ENCODE measurements around the gene EPB41.
"Not testable (repeated sequence)": the region's sequence is repeated elsewhere in the genome, so short reads cannot be mapped to it uniquely, and the experiment has no call there.

The EPB41 gene

GRCh38 chr1:28914228-28915030, at the start of gene EPB41:
Gene EPB41 (plus strand): TSS chr1:28914569. CDS start chr1:28987438, 72,869 bp downstream.
- DNase-seq: peak; percentile 96

DNA sequence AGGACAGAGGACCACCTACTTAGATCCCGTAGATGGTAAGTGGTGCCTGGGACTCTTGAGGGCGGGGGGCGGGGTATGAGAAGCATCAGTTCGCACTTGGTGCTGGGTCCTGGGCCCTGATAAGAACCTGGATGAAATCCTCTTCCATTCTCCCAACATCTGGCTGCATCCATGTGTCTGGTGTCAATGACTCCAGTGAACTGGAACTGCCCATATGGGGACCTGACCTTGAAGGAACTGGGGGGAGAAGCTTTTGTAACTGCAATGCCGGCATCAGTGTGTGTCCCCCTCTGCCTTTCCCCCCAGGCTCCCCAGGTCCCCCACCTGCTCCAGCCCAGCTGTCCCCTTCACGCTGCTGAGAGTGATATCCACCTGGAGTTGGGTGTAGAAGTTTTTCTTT, 49.7 kb upstream of the EPB41 start:
- DNase-seq: peak; percentile 90

- no peak for DNase-seq
These were observed 48.2 kb upstream of the EPB41 start for GRCh38 chr1:28865997-28866650.

DNA sequence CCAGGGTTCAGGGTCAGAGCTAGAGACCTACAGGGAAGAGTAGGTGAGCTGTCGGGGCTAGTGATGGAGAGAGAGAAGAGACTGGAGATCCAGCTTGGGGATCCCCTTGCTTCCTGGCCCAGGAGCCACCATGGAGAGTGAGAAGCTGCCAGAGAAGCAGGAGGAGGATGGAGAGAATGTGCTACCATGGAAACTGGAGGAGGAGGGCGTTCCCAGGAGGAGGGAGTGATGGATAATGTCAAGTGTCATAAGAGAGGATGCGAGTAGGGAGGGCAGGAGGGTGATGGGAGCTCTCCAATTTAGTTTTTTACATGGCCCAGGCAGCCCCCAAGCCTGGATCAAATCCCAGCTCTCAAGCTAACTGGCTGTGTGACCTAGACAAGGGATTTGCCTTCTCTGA, 46.5 kb upstream of the EPB41 start:
- no peak for DNase-seq

DNA sequence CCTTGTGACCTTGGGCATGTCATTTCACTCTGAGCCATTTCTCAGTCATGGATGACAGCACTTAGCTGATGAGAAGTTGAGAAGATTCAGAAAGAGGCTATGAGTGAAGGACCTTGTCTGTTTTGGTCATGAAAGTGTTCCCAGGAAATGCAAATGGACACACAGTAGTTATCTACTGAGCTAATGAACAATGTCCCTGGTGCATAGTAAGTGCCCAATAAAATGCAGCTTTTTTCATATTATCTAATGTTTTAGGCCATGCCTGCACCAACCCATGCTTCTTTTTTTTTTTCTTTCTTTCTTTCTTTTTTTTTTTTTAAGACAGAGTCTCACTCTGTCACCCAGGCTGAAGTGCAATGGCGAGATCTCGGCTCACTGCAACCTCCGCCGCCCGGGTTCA, 44.4 kb upstream of the EPB41 start:
- DNase-seq: no peak

- no peak for DNase-seq
These were observed 42.6 kb upstream of the EPB41 start for GRCh38 chr1:28871631-28872401.

DNA sequence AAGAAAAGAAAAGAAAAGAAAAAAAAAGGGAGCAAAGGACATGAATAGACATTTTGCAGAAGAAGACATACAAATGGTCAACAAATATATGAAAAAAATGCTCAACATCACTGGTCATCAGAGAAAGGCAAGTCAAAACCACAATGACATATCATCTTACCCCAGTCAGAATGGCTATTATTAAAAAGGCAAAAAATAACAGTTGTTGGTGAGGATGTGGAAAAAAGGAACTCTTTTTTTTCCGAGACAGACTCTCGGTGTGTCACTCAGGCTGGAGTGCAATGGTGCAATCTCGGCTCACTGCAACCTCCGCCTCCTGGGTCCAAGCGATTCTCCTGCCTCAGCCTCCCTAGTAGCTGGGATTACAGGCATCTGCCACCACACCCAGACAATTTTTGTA, 39.2 kb upstream of the EPB41 start:
- not testable (repeated sequence) for DNase-seq

GRCh38 chr1:28877132-28877781, 37.1 kb upstream of the EPB41 start:
- peak; percentile 75 for DNase-seq

DNA sequence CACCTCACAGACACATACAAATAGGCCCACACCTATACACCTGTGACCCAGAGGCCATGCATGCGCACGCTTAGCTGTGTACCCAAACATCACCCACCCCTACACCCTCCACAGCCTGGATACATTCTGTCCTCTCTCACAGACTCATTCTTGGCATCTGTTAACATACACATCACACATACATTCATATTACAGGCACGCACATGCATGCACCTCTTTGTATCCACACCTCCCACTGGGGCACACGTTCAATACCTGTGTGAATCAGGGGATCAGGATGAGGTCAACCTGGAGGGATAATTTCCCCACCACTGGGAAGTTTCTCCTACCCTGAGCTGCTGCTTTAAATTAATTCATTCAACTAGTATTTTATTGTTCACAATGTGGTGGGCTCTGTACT, 35.6 kb upstream of the EPB41 start:
- no peak for DNase-seq

DNA sequence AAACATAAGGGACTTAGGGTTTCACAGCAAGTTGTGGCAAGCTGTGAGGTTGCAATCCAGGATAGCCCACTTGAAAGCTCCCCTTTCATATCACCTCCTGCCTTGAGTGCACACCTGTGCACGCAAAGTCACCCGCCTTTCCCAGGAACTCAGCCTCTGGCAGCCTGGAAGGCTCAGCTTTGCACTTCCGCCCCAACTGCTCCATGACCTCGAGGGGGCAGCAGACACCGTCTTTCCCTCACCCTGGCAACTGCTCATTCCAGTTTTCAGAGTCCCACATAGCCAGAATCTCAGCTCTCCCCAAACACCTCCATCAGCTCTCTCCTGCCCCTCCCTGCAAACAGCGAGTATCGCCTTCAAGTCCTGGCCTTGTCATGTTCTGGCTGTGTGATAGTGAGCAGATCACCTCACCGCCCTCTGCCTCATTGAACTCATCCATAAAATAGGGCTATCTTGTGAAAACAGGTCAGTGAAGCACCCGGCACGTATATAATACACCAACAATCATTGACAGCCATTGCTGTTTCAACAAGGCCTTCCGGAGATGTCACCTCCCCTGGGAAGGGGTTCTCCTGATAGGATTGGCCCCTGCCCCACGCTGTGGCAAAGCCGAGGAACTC, 32.2 kb upstream of the EPB41 start:
- DNase-seq: peak; percentile 95

DNA sequence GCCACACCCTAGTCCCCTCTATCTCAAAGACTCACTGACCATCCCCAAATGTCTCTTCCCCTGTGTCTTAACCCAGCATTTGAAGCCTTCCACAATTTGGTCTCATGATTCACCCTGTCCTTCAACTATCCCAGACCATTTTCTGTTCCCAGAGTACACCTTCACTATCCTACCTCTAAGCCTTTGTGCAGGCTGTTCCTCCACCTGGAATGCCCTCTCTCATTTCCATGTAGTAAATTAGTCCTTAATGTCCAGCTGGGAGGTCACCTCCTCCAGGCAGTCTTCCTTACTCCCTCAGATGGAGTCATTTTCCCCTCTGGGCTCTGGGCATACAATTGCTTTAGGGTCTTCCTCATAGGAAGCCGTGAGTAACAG, 31.1 kb upstream of the EPB41 start:
- DNase-seq: no peak

DNA sequence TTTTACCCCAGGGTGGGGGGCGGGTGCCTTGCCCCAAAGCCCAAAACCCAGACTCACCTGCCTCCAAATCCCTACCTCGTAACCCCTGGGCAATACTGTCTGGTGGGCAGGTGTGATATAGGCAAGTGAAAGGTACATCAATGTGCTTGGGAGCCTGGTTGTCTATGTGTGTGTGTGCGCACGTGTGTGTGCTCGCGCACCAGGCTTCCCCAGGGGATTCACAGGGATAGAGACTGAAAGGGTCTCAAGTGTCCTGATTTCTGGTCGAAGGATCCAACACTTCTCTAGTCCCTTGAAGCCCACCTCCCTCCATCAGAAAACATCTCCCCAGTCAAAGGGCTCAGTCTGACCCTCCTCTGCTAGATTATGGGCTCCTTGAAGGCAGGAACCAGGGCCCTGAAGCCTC, 28.9 kb upstream of the EPB41 start:
- no peak for DNase-seq

DNA sequence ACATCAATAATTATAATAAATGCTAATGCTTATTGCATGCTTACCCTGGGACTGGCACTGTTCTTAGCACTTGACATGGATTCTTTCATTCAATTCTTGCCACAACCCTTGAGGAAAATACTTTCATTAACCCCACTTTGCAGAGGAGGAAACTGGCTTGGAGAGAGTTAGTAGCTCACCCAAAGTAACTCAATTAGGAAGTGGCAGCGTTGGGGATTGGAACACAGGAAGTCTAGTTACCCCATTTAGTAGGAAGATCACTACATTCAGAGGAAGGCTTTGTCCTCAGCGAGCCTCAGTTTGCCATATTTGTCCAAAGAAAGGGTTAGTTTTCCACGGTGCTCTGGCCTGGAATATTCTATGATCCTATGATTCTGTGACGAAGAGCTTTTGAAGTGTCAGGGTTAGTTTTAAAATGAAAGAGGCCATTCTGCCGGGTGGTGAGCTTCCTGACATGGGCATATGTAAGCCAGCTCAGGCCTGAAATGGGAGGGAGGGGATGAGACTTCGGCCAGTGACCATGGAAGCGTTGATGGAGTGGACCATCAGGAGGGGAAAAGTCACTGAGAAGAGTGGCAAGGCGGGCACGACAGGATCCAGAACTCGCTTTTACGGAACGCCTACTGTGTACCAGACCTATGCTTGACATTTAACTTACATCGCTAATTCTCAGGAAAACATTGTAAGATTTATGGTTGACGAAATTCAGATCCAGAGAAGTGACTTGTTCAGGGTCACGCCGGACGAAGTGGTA, 28.2 kb upstream of the EPB41 start:
- no peak for DNase-seq

GRCh38 chr1:28886731-28887418, 27.5 kb upstream of the EPB41 start:
- peak; percentile 83 for DNase-seq

GRCh38 chr1:28887419-28887834, 26.9 kb upstream of the EPB41 start:
- no peak for DNase-seq

DNA sequence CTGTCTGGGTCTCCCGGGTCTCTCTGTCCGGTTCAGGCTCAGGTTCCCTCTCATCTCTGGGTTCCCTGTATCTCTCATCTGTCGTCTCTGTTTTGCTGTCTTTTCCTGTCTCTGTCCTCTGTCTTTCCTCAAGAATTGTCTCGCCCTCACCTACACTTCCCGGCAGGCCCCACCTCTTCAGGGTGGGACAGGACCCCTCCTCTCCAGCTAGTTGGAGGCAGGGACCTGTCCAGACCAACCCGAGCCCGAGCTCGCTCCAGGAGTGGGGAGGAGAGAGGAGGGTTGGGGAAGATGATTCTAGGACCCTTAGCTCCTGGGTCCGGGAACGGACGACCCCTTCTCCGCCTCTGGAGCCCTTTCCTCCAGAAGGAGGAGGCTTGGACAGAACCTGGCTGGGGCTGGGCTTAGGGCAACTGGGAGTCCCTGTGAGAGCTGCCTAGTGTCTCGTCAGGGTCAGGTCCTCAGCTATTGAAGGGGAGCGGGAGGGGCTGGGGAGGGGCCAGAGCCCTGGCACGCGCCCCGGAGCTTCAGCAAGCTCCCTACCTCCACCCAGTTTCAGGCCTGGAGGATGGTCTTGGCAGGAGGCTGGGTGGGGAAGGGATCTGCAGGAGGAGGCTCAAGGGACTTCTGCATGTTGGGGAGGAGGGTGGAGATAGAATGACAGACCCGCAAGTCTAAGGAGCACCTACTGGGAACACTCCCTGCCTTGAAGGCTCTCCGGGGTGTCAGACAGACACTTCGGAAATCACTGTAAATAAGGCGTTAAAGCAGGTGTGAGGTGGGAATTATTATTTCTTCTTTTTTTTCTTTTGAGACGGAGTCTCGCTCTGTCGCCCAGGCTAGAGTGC, 26.3 kb upstream of the EPB41 start:
- no peak for DNase-seq

- no peak for DNase-seq
These were observed 25.5 kb upstream of the EPB41 start for GRCh38 chr1:28888915-28889314.

DNA sequence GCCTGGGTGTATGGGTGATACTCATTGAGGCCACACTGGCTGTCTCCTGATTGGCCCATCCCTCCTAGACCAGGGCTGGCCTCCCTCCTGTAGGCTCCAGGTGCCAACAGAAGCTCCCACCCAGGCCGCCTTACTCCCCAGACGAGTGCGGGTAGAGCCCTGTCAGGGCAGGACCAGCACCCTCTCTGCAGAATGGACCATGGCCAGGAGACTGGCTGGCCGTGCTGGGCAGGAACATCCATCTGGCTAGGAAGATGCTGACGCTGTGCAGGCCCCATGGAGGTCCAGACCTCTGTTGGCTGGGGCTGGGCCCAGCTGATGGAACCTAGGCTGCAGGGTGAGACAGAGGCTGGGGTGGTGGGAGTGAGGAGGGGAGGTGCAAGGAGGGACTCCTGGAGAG, 25.0 kb upstream of the EPB41 start:
- no peak for DNase-seq

DNA sequence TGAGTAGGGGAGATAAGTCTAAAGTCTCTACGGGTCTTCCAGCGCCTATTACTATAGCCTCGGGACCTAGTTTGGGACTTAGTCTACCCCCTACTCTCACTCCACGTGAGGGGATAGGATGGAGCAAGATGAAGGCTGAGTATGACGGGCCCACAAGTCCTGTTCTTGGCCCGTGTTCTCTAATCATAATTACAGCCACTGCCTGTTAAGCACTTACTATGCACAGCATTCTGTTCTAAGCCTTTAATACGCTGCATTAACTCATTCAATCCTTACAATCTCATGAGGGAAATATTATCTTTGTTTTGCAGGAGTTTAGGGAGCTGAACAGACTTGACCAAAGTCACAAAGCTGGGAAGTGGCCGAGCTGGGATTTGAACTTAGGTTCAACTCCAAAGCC, 23.9 kb upstream of the EPB41 start:
- DNase-seq: no peak

DNA sequence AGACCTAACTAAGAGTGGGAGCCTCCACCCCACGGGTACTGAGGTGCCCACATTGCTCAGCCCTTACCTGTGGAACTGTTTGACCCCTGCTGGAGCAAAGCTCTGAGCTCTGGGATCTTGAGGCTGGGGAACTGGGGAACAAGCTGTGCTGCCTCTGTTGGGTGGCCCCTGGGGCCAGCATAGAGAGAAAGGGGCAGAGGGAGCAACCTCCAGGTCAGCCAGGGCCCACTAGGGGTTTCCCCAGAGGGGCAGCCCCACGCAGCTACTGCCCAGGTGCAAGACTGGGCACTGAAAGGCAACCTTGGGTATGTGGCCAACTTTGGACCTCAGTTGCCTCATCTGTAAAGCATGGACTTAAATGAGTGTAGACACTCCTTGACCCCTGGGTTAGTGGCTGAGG, 23.5 kb upstream of the EPB41 start:
- DNase-seq: no peak

Measured in NCI-H2171 (cell line).